HepG2 (cell line): ENCODE data around the gene ARF6. TPM values are rescaled to one million over a fixed set of nuclear protein-coding genes. Genes with fewer than 3 reads are reported as not detected.
A peak's percentile ranks its signal among the peaks of the same experiment; 100 is the strongest.

Experiments used
- ADNP ChIP-seq: sonication (generic); formaldehyde crosslinking; IDR thresholded peaks from 2 replicates; pipeline ENCODE4 v1.4.0; 2020; ENCODE audit warnings: missing genetic modification reagents
- AGO2 ChIP-seq: fragments of 200-400 bp; formaldehyde crosslinking; optimal IDR thresholded peaks from 2 replicates; pipeline ENCODE3; 2017; ENCODE audit warnings: mild to moderate bottlenecking, low read depth, low read length, moderate library complexity
- FOXA1 ChIP-seq, 2 experiments: fragments of 450-650 bp in 1 of 2; sonication (generic) in 1 of 2; formaldehyde crosslinking in 1 of 2; IDR thresholded peaks; 2 replicates each; pipeline versions ENCODE4 v1.4.0 to v1.6.1; 2016 to 2020; ENCODE audit warnings: missing genetic modification reagents in 1 of 2
- FOXA3 ChIP-seq: IDR thresholded peaks from 2 replicates; pipeline ENCODE4 v1.6.1; 2016; ENCODE audit warnings: missing genetic modification reagents, missing compliant biosample characterization
- HIVEP1 ChIP-seq: sonication (generic); formaldehyde crosslinking; IDR thresholded peaks from 2 replicates; pipeline ENCODE4 v1.4.0; 2020; ENCODE audit warnings: mild to moderate bottlenecking, missing genetic modification reagents
- JUND ChIP-seq: sonication (generic); formaldehyde crosslinking; IDR thresholded peaks from 2 replicates; pipeline ENCODE4 v1.8.0; 2022; ENCODE audit warnings: mild to moderate bottlenecking, missing genetic modification reagents
- KDM2A ChIP-seq: sonication (generic); formaldehyde crosslinking; IDR thresholded peaks from 2 replicates; pipeline ENCODE4 v1.4.0; 2020; ENCODE audit warnings: low read depth, missing genetic modification reagents, borderline replicate concordance
- MLX ChIP-seq: IDR thresholded peaks from 2 replicates; pipeline ENCODE4 v1.6.1; 2016
- RBFOX2 ChIP-seq: fragments of 200-400 bp; formaldehyde crosslinking; IDR thresholded peaks from 2 replicates; pipeline ENCODE4 v1.6.1; 2017; ENCODE audit warnings: low read depth, mild to moderate bottlenecking, low read length
- RFX3 ChIP-seq: IDR thresholded peaks from 2 replicates; pipeline ENCODE4 v1.6.1; 2016; ENCODE audit warnings: missing biosample characterization, missing genetic modification reagents
- STAT6 ChIP-seq: sonication (generic); formaldehyde crosslinking; IDR thresholded peaks from 2 replicates; pipeline ENCODE4 v1.4.0; 2020; ENCODE audit warnings: missing genetic modification reagents, mild to moderate bottlenecking, borderline replicate concordance
- TRIM22 ChIP-seq: fragments of 450-650 bp; IDR thresholded peaks from 2 replicates; pipeline ENCODE4 v1.6.1; 2017
- ZBTB38 ChIP-seq: sonication (generic); formaldehyde crosslinking; IDR thresholded peaks from 2 replicates; pipeline ENCODE4 v1.5.1; 2020; ENCODE audit warnings: mild to moderate bottlenecking, missing genetic modification reagents
- ZMAT3 ChIP-seq: sonication (generic); formaldehyde crosslinking; conservative IDR thresholded peaks from 2 replicates; pipeline ENCODE4 v1.7.0; 2021; ENCODE audit warnings: missing genetic modification reagents
- ZNF383 ChIP-seq: sonication (generic); formaldehyde crosslinking; IDR thresholded peaks from 2 replicates; pipeline ENCODE4 v1.4.0; 2020; ENCODE audit warnings: missing genetic modification reagents, mild to moderate bottlenecking, borderline replicate concordance
- ZNF589 ChIP-seq: sonication (generic); formaldehyde crosslinking; conservative IDR thresholded peaks from 2 replicates; pipeline ENCODE4 v1.8.0; 2022; ENCODE audit warnings: mild to moderate bottlenecking, moderate library complexity, missing genetic modification reagents
- ZNF614 ChIP-seq: IDR thresholded peaks from 2 replicates; pipeline ENCODE4 v1.6.1; 2018; ENCODE audit warnings: missing biosample characterization, missing genetic modification reagents, inconsistent platforms, borderline replicate concordance
- ZNF670 ChIP-seq: sonication (generic); formaldehyde crosslinking; IDR thresholded peaks from 2 replicates; pipeline ENCODE4 v1.8.0; 2022; ENCODE audit warnings: mild to moderate bottlenecking, missing genetic modification reagents, borderline replicate concordance
- ZNF777 ChIP-seq: sonication (generic); formaldehyde crosslinking; IDR thresholded peaks from 2 replicates; pipeline ENCODE4 v1.4.0; 2020; ENCODE audit warnings: missing genetic modification reagents
- polyA plus RNA-seq, 8 experiments: library from polyadenylated mRNA; depleted of rRNA in 3 of 8; stranded (reverse) in 7 of 8; unstranded in 1 of 8; fragments of >200 nt; fragmentation: Illumina TruSeq in 4 of 8; extraction: Trizol in 4 of 8; gene quantifications; 2 replicates each; pipeline versions ENCODE4 v1.2.1 to v1.2.3, GENCODE V29; 2011 to 2016; ENCODE audit warnings: low read depth in 4 of 8, missing spikeins in 1 of 8, mixed read lengths in 1 of 8; ENCODE audit not compliant: insufficient read depth in 1 of 8
- total RNA-seq, 5 experiments: library from RNA; depleted of rRNA; stranded (reverse); fragments of >200 nt; fragmentation: Illumina TruSeq; extraction: Trizol; gene quantifications; 2 replicates each; pipeline ENCODE4 v1.2.3, GENCODE V29; 2016; ENCODE audit warnings: low read depth in 1 of 5

The ARF6 gene
- total and polyA plus RNA-seq, 2 of the 13 experiments (the other 11 are each of a cell fraction or from before 2014, with no cell fraction given) = 12.7 to 31.9 TPM

- TF ChIP-seq STAT6 (CRISPR knock-in tag) (no peak; the same call in 1 of the 2 replicates), ADNP (CRISPR knock-in tag) (no peak), ZMAT3 (peak; percentile 68; the same call in 1 of the 2 replicates), TRIM22 (no peak), ZNF614 (peak; percentile 49; the same call in 1 of the 2 replicates), ZNF777 (CRISPR knock-in tag) (peak; percentile 92), KDM2A (CRISPR knock-in tag) (peak; percentile 75; the same call in 1 of the 2 replicates), ZNF670 (peak; percentile 71), ZNF589 (CRISPR knock-in tag) (peak; percentile 75), HIVEP1 (CRISPR knock-in tag) (peak; percentile 62; the same call in 1 of the 2 replicates), FOXA1 (IDR thresholded peaks at IDR 0.05) (no peak), FOXA1 (CRISPR knock-in tag; IDR thresholded peaks at IDR 0.05) (peak; percentile 30; the same call in 1 of the 2 replicates), RFX3 (CRISPR knock-in tag) (0 out of 2 replicates have a peak, but pooled peaks have one; percentile 4), RBFOX2 (peak; percentile 80), ZNF383 (no peak), JUND (CRISPR knock-in tag) (peak; percentile 57; the same call in 1 of the 2 replicates), MLX (CRISPR knock-in tag) (peak; percentile 29; the same call in 1 of the 2 replicates), ZBTB38 (CRISPR knock-in tag) (peak; percentile 67), FOXA3 (CRISPR knock-in tag) (0 out of 2 replicates have a peak, but pooled peaks have one; percentile 3), AGO2 (peak; percentile 40)
Observed at GRCh38 chr14:49852301-49853157, 40.4 kb upstream of the ARF6 start, which contains the start of gene NEMF (continued).
